PFSK-1 (cell line): ENCODE measurements around the gene PPARA.

Source experiments
- POLR2AphosphoS5 ChIP-seq: IDR thresholded peaks from 2 replicates; pipeline ENCODE4 v1.6.1; 2012; ENCODE audit warnings: low read depth, mild to moderate bottlenecking, control low read depth, low read length, moderate library complexity
- SIN3A ChIP-seq: IDR thresholded peaks from 2 replicates; pipeline ENCODE4 v1.6.1; 2012; ENCODE audit warnings: mild to moderate bottlenecking, low read length, moderate library complexity, borderline replicate concordance; ENCODE audit not compliant: insufficient read depth

- TF ChIP-seq SIN3A (no peak), POLR2AphosphoS5 (no peak)
Measured at GRCh38 chr22:46119093-46119728, 31.1 kb upstream of the PPARA start.
